H7 (cell line): Measurements from ENCODE around the gene GTF2IRD1. TPM values are rescaled to one million over a fixed set of nuclear protein-coding genes. Genes with fewer than 3 reads are reported as not detected.
"Not testable (repeated sequence)": the region's sequence is repeated elsewhere in the genome, so short reads cannot be mapped to it uniquely, and the experiment has no call there.

Source experiments
- DNase-seq: peaks from one replicate; pipeline ENCODE4 v3.0.0; 2012
- H3K27me3 ChIP-seq: 2 replicates; pipeline ENCODE4 v1.6.0; 2011; ENCODE audit warnings: mild to moderate bottlenecking, low read length; ENCODE audit not compliant: control insufficient read depth, insufficient read depth
- H3K36me3 ChIP-seq: replicated peaks from 2 replicates; pipeline ENCODE4 v1.5.1; 2011; ENCODE audit warnings: low read length; ENCODE audit not compliant: control insufficient read depth, insufficient read depth
- H3K4me3 ChIP-seq: 2 replicates; pipeline ENCODE4 v1.5.1; 2011; ENCODE audit warnings: low read depth, mild to moderate bottlenecking, control low read depth, low read length, moderate library complexity; ENCODE audit not compliant: insufficient read depth
- total RNA-seq: library from RNA; depleted of rRNA; stranded (reverse); fragments of >200 nt; shearing (Covaris generic); gene quantifications from 2 replicates; pipeline ENCODE4 v1.2.3, GENCODE V29; 2014; rRNA removed

The GTF2IRD1 gene
- total RNA-seq, 1 experiment from 2014 or later, result 19.6 TPM

- peak; percentile 51 for DNase-seq
- not testable (repeated sequence) for H3K36me3 ChIP-seq, H3K4me3 ChIP-seq, H3K27me3 ChIP-seq
Measured at GRCh38 chr7:74650055-74650454, 196.3 kb downstream of the GTF2IRD1 start.

GRCh38 chr7:74650493-74651132 is 196.9 kb downstream of the GTF2IRD1 start:
- H3K36me3 ChIP-seq, H3K27me3 ChIP-seq, DNase-seq: not testable (repeated sequence)
- H3K4me3 ChIP-seq, result peak overlapping the region; percentile 23

GRCh38 chr7:74651133-74651504 is 197.4 kb downstream of the GTF2IRD1 start:
- H3K36me3 ChIP-seq, H3K27me3 ChIP-seq, DNase-seq: not testable (repeated sequence)
- peak overlapping the region; percentile 23 for H3K4me3 ChIP-seq

Other genes starting within 250 kb of the GTF2IRD1 start
- gene LAT2, start 243.9 kb upstream of the GTF2IRD1 start, total RNA-seq, result 0.87 TPM in 1 of 2 replicates, not detected in the other
- gene RFC2, start 199.5 kb upstream of the GTF2IRD1 start, total RNA-seq, result 109 and 126 TPM in 2 replicates
- 30.1 and 43.6 TPM in 2 replicates for gene CLIP2, start 164.5 kb upstream of the GTF2IRD1 start, total RNA-seq
- gene GTF2I, start 203.8 kb downstream of the GTF2IRD1 start, total RNA-seq, result 152 and 199 TPM in 2 replicates